HCT116 (cell line): ENCODE data around the gene SCD5. TPM values are rescaled to one million over a fixed set of nuclear protein-coding genes. Genes with fewer than 3 reads are reported as not detected.

Experiments used
- ATAC-seq: fragments of 200-7000 bp; cut with Tn5 transposase; 2 replicates; pipeline ENCODE4 v1.9.1; 2020; ENCODE audit warnings: mild to moderate bottlenecking, moderate library complexity
- BruUV-seq: library from RNA; stranded (reverse); fragments of 400-500 nt; replicated peaks from 2 replicates; lab custom pipeline; 2021; lab: Mats Ljungman, UMichigan
- CTCF ChIA-PET: fragments of 300-600 bp; sonication (Branson Sonifier 250); formaldehyde crosslinking; loops from one replicate; lab custom pipeline; 2021; ENCODE audit warnings: antibody characterized with exemption; lab: Charles Lee
- POLR2A ChIA-PET: fragments of 300-600, 350-600 bp; sonication (Branson Sonifier 250); formaldehyde crosslinking; loops from one replicate; lab custom pipeline; 2021; ENCODE audit warnings: antibody characterized with exemption; lab: Charles Lee
- RAD21 ChIA-PET, 2 experiments: fragments of 300-600 bp; sonication (Branson Sonifier 250); formaldehyde crosslinking; loops; one replicate each; lab custom pipeline; 2023; ENCODE audit warnings: low total read pairs in 2 of 2; ENCODE audit not compliant: uncharacterized antibody in 2 of 2, unreplicated experiment in 2 of 2, low non-redundant PET in 1 of 2; lab: Charles Lee
- DNase-seq: peaks from one replicate; pipeline ENCODE4 v3.0.0-alpha.2; 2010; ENCODE audit warnings: low read depth, low spot score
- H2AFZ ChIP-seq: fragments of 200-600 bp; shearing (Covaris generic), sonication (generic); 2 replicates; pipeline ENCODE4 v1.6.1; 2017; ENCODE audit warnings: low read depth, mixed run types, mixed read lengths, antibody characterized with exemption, low read length; ENCODE audit not compliant: poor library complexity, severe bottlenecking
- H3K27ac ChIP-seq: 2 replicates; pipeline ENCODE4 v1.5.1; 2012; ENCODE audit warnings: low read depth, low read length
- H3K27me3 ChIP-seq: fragments of 200-600 bp; sonication (generic); 2 replicates; pipeline ENCODE4 v1.6.1; 2016; ENCODE audit warnings: mixed run types, low read length, mixed read lengths; ENCODE audit not compliant: insufficient read depth
- H3K36me3 ChIP-seq, 2 experiments: fragments of 200-500 bp in 1 of 2; fragments of 200-600 bp in 1 of 2; sonication (Bioruptor generic) in 1 of 2; sonication (generic) in 1 of 2; 2 replicates each; pipeline versions ENCODE4 v1.5.1 to v1.6.1; 2014 to 2016; ENCODE audit warnings: low read length in 2 of 2, inconsistent platforms in 1 of 2, mixed read lengths in 1 of 2, mixed run types in 1 of 2; ENCODE audit not compliant: insufficient read depth in 2 of 2, control insufficient read depth in 1 of 2
- H3K4me1 ChIP-seq, 2 experiments: fragments of 200-600 bp in 1 of 2; sonication (generic) in 1 of 2; 2 replicates each; pipeline versions ENCODE4 v1.5.1 to v1.6.1; 2012 to 2017; ENCODE audit warnings: low read length in 2 of 2, inconsistent platforms in 1 of 2, mild to moderate bottlenecking in 1 of 2, mixed read lengths in 1 of 2, mixed run types in 1 of 2, moderate library complexity in 1 of 2; ENCODE audit not compliant: insufficient read depth in 2 of 2, control insufficient read depth in 1 of 2
- H3K4me2 ChIP-seq: fragments of 200-600 bp; sonication (generic); 2 replicates; pipeline ENCODE4 v1.6.1; 2017; ENCODE audit warnings: mixed run types, low read length, mixed read lengths
- H3K4me3 ChIP-seq, 2 experiments: fragments of 200-600 bp in 1 of 2; sonication (generic) in 1 of 2; replicated peaks in 1 of 2; 2 replicates each; pipeline ENCODE4 v1.5.1; 2011 to 2016; ENCODE audit warnings: low read length in 2 of 2, control low read depth in 1 of 2, low read depth in 1 of 2, mild to moderate bottlenecking in 1 of 2, mixed read lengths in 1 of 2, mixed run types in 1 of 2
- H3K79me2 ChIP-seq: fragments of 200-600 bp; sonication (generic); 2 replicates; pipeline ENCODE4 v1.6.1; 2017; ENCODE audit warnings: mild to moderate bottlenecking, mixed run types, low read length, moderate library complexity, mixed read lengths; ENCODE audit not compliant: insufficient read depth
- H3K9ac ChIP-seq: fragments of 200-600 bp; sonication (generic); 2 replicates; pipeline ENCODE4 v1.6.1; 2016; ENCODE audit warnings: low read length, mixed read lengths
- H3K9me2 ChIP-seq: fragments of 200-600 bp; sonication (generic), shearing (Covaris generic); 2 replicates; pipeline ENCODE4 v1.6.1; 2017; ENCODE audit warnings: mixed run types, mild to moderate bottlenecking, moderate library complexity; ENCODE audit not compliant: insufficient read depth
- H3K9me3 ChIP-seq, 2 experiments: fragments of 200-500 bp in 1 of 2; fragments of 200-600 bp in 1 of 2; sonication (Bioruptor generic) in 1 of 2; sonication (generic) in 1 of 2; 2 replicates each; pipeline ENCODE4 v1.6.1; 2014 to 2017; ENCODE audit warnings: low read length in 2 of 2, mixed read lengths in 2 of 2, inconsistent platforms in 1 of 2, low read depth in 1 of 2, mild to moderate bottlenecking in 1 of 2, mixed run types in 1 of 2, moderate library complexity in 1 of 2; ENCODE audit not compliant: control insufficient read depth in 1 of 2, insufficient read depth in 1 of 2
- H4K20me1 ChIP-seq: fragments of 200-600 bp; sonication (generic), shearing (Covaris generic); 2 replicates; pipeline ENCODE4 v1.6.1; 2017; ENCODE audit warnings: mixed run types, mild to moderate bottlenecking, moderate library complexity; ENCODE audit not compliant: insufficient read depth
- CBX3 ChIP-seq: IDR thresholded peaks from 2 replicates; pipeline ENCODE4 v1.6.1; 2012; ENCODE audit warnings: low read depth
- EGR1 ChIP-seq: IDR thresholded peaks from 2 replicates; pipeline ENCODE4 v1.6.1; 2012; ENCODE audit warnings: low read depth
- ELF1 ChIP-seq: IDR thresholded peaks from 2 replicates; pipeline ENCODE4 v1.6.1; 2012; ENCODE audit warnings: low read depth, borderline replicate concordance
- JUND ChIP-seq: IDR thresholded peaks from 2 replicates; pipeline ENCODE4 v1.6.1; 2012
- POLR2A ChIP-seq: IDR thresholded peaks from 2 replicates; pipeline ENCODE4 v1.7.0; 2011; ENCODE audit warnings: borderline replicate concordance; ENCODE audit not compliant: insufficient read depth, insufficient read length; ENCODE audit errors: extremely low read depth
- SIN3A ChIP-seq: IDR thresholded peaks from 2 replicates; pipeline ENCODE4 v1.6.1; 2012; ENCODE audit warnings: low read depth
- SP1 ChIP-seq: IDR thresholded peaks from 2 replicates; pipeline ENCODE4 v1.6.1; 2012; ENCODE audit warnings: low read depth
- SRF ChIP-seq: IDR thresholded peaks from 2 replicates; pipeline ENCODE4 v1.6.1; 2012; ENCODE audit warnings: low read depth
- ZNF274 ChIP-seq: fragments of 200-500 bp; sonication (Bioruptor generic); IDR thresholded peaks from 2 replicates; pipeline ENCODE4 v1.6.1; 2014; ENCODE audit warnings: mild to moderate bottlenecking, low read depth, low read length, inconsistent platforms
- intact Hi-C: fragments of 100-400 bp; cut with micrococcal nuclease; formaldehyde crosslinking; loops from 2 replicates; pipeline ENCODE4 v1.10.0; 2022
- total RNA-seq: library from RNA; stranded (reverse); gene quantifications from one replicate; pipeline ENCODE4 v1.2.1, GENCODE V29; 2021; ENCODE audit not compliant: unreplicated experiment
- TF ChIP-seq, protein P1 (sequence below): IDR thresholded peaks from 2 replicates; pipeline ENCODE4 v1.6.1; 2011; ENCODE audit warnings: mild to moderate bottlenecking, low read length, moderate library complexity; ENCODE audit not compliant: insufficient replicate concordance; ENCODE audit errors: extremely low read depth
- TF ChIP-seq, protein P2 (sequence below): IDR thresholded peaks from 2 replicates; pipeline ENCODE4 v1.6.1; 2012

The SCD5 gene
- total RNA-seq, 1 experiment from 2014 or later, result 21.7 TPM

DNA sequence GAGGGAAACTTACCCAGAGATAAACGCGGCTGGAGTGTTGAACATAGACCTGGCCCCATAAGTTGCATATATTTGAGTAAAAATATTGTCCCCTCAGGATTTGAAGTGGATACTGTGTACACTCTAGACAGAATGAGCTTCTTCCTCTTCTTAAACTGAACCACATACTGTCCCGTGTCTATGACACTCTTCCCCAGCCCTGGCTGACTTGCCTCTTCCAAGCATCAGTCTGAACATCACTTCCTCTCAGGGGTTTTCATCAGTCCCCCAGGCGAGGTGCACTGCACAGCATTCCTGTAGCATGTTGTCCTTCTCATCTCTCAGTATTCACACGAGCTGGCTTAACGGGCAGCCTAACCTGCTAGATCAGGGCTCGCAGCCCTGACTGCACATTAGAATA is 156.3 kb downstream of the SCD5 start:
- ChIA-PET CTCF (no interaction called here), RAD21 (no interaction called here), POLR2A (no interaction called here)
- Histone ChIP-seq H3K27me3 (no peaks in the 10 kb centered on the region), H4K20me1 (no peaks in the 10 kb centered on the region), H3K27ac (no peak overlapping the region), H3K4me3 (no peak overlapping the region), H3K4me1 (peaks cover 3 to 9% of the 10 kb centered on the region in 2 experiments; a peak in 3 of 4 replicates), H2AFZ (no peak overlapping the region), H3K9me2 (no peaks in the 10 kb centered on the region), H3K36me3 (no peaks in the 10 kb centered on the region), H3K9me3 (no peaks in the 10 kb centered on the region), H3K79me2 (no peaks in the 10 kb centered on the region), H3K9ac (no peak overlapping the region), H3K4me2 (no peak overlapping the region)
- ATAC-seq (no peak), DNase-seq (no peak)
- BruUV-seq, result no TSS peak
- intact Hi-C loops, result no loop called here
- TF ChIP-seq SRF, result no peak
- no peak for TF ChIP-seq ZNF274
- no peak for TF ChIP-seq EGR1
- no peak for TF ChIP-seq CBX3
- no peak for TF ChIP-seq JUND
- no peak for TF ChIP-seq SP1
- no peak for TF ChIP-seq ELF1
- TF ChIP-seq, protein P1, sequence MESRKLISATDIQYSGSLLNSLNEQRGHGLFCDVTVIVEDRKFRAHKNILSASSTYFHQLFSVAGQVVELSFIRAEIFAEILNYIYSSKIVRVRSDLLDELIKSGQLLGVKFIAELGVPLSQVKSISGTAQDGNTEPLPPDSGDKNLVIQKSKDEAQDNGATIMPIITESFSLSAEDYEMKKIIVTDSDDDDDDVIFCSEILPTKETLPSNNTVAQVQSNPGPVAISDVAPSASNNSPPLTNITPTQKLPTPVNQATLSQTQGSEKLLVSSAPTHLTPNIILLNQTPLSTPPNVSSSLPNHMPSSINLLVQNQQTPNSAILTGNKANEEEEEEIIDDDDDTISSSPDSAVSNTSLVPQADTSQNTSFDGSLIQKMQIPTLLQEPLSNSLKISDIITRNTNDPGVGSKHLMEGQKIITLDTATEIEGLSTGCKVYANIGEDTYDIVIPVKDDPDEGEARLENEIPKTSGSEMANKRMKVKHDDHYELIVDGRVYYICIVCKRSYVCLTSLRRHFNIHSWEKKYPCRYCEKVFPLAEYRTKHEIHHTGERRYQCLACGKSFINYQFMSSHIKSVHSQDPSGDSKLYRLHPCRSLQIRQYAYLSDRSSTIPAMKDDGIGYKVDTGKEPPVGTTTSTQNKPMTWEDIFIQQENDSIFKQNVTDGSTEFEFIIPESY, result no peak

DNA sequence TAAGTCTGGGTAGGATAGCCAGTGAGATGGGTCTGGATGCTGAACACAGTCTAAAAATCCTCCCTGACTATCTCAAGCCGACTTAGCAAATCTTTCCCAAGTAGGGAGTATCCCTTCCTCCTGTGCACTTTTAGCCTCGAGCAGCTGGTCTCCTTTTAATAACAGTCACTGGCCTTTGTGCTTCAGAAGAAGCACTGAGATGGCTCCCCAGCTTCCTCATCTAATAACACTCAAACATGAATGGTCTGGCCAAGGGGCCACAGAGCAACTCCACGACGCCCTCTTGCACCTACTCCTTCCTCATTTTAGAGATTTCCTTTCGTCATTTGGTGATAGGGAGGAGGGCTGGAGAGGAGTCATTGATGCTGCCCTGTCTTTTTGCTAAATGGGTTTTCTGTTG is 158.1 kb downstream of the SCD5 start:
- Histone ChIP-seq H3K9ac (no peak overlapping the region), H3K4me1 (peaks cover 3 to 9% of the 10 kb centered on the region in 2 experiments; a peak in 3 of 4 replicates), H3K4me2 (no peak overlapping the region), H4K20me1 (no peaks in the 10 kb centered on the region), H3K4me3 (no peak overlapping the region), H3K9me3 (no peaks in the 10 kb centered on the region), H3K9me2 (no peaks in the 10 kb centered on the region), H3K36me3 (no peaks in the 10 kb centered on the region), H2AFZ (no peak overlapping the region), H3K79me2 (no peaks in the 10 kb centered on the region), H3K27ac (no peak overlapping the region), H3K27me3 (no peaks in the 10 kb centered on the region)
- POLR2A ChIA-PET, result no interaction called here
- no peak for TF ChIP-seq POLR2A
- TF ChIP-seq, protein P2, sequence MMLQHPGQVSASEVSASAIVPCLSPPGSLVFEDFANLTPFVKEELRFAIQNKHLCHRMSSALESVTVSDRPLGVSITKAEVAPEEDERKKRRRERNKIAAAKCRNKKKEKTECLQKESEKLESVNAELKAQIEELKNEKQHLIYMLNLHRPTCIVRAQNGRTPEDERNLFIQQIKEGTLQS, result no peak
- no peak for TF ChIP-seq SIN3A
- no peak for ATAC-seq
- intact Hi-C loops, result no loop called here
- CTCF ChIA-PET, result no interaction called here
- RAD21 ChIA-PET, result no interaction called here
- no peak for DNase-seq
- BruUV-seq, result no TSS peak
